GM21723 (cell line): Measurements from ENCODE around the gene BEND2.

Experiments
- ATAC-seq: cut with Tn5 transposase; IDR thresholded peaks from one replicate; pipeline ENCODE4 v1.9.1; 2021; ENCODE audit warnings: mild to moderate bottlenecking, moderate library complexity; ENCODE audit not compliant: unreplicated experiment

BEND2 gene

GRCh38 chrX:18146954-18147353 lies 73.7 kb downstream of the BEND2 start:
- no peak for ATAC-seq

- no peak for ATAC-seq
Measured at GRCh38 chrX:18146009-18146408, 74.7 kb downstream of the BEND2 start.

DNA sequence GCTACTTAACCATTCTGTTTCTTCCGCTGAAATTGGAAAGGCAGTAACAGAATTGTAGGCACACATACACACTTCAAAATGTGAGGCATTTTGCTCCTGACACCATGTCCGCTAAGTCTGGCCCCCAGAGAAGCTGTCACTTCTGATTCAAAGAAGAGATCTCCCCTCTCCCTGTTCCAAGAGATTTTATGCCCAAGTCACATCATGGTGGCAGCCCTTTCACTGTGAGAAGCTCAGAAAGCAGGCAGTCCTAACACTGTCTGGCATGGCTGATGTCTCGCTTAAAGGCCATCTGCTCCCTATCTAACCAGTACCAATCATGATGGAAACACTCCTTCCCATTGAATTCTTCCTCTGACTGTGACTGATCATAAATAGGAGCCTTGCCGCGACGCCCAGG lies 83.9 kb downstream of the BEND2 start:
- ATAC-seq: no peak

DNA sequence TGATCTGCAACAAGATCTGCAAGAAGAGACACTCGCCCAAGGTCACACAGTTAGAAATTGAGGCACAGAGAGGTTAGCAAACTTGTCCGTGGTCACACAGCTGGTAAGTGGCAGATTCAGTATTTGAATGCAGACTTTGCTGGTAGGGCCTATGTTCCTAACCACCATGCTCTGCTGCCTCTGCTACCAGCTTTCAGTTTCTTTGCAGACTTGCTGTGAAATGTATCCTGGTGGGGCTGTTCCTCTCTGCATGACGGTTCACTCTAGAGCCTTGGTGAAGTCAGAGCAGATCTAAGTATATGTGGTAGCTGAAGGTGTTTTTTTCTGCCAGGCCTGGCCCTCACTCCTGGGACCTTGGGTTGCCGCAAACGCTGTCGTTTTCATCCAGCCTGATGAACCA lies 87.1 kb downstream of the BEND2 start:
- ATAC-seq: no peak

GRCh38 chrX:18129690-18130089 lies 91.0 kb downstream of the BEND2 start:
- ATAC-seq: no peak

- ATAC-seq: no peak
Measured at GRCh38 chrX:18126971-18127370, 93.7 kb downstream of the BEND2 start.

GRCh38 chrX:18119856-18120255 lies 100.8 kb downstream of the BEND2 start:
- no peak for ATAC-seq
